HepG2 (cell line): ENCODE results near the gene EPS8. TPM values are rescaled to one million over a fixed set of nuclear protein-coding genes. Genes with fewer than 3 reads are reported as not detected.

ENCODE experiments used
- ATAC-seq: fragments of 200-7000 bp; cut with Tn5 transposase; 3 replicates; pipeline ENCODE4 v1.9.1; 2020; ENCODE audit warnings: mild to moderate bottlenecking, moderate library complexity
- BruUV-seq: library from RNA; stranded (reverse); fragments of 400-500 nt; replicated peaks from 2 replicates; lab custom pipeline; 2021; lab: Mats Ljungman, UMichigan
- CTCF ChIA-PET: fragments of 300-600 bp; formaldehyde crosslinking; extraction: SDS; loops from one replicate; lab custom pipeline; 2021; ENCODE audit warnings: low total read pairs, inconsistent platforms, low intra/inter-chr PET ratio; lab: Yijun Ruan, JAX
- POLR2A ChIA-PET: fragments of 350-600 bp; sonication (Branson Sonifier 250); formaldehyde crosslinking; loops from one replicate; lab custom pipeline; 2020; ENCODE audit warnings: antibody characterized with exemption, inconsistent platforms; lab: Yijun Ruan, JAX
- DNase-seq: peaks from one replicate; pipeline ENCODE4 v3.0.0-alpha.2; 2015; ENCODE audit warnings: low spot score
- FAIRE-seq: peaks from 3 replicates; lab custom pipeline; 2011; peaks lifted over from hg19 to GRCh38; lab: Jason Lieb, UNC
- H2AFZ ChIP-seq: one replicate; pipeline ENCODE4 v1.6.1; 2011; ENCODE audit warnings: low read length, inconsistent platforms
- H3K27ac ChIP-seq: fragments of 300-600 bp; 3 replicates; pipeline ENCODE4 v1.8.0; 2011; ENCODE audit warnings: mixed run types, mild to moderate bottlenecking, mixed read lengths, low read length, inconsistent platforms; ENCODE audit not compliant: insufficient read depth; ENCODE audit errors: extremely low read length
- H3K27me3 ChIP-seq, 2 experiments: fragments of 200-600 bp in 1 of 2; 2 replicates in 1 of 2; 3 replicates in 1 of 2; pipeline versions ENCODE4 v1.6.0 to v1.8.0; 2011; ENCODE audit warnings: low read length in 2 of 2, mild to moderate bottlenecking in 2 of 2, moderate library complexity in 2 of 2, inconsistent platforms in 1 of 2; ENCODE audit not compliant: insufficient read depth in 2 of 2, control insufficient read depth in 1 of 2
- H3K36me3 ChIP-seq, 2 experiments: fragments of 200-600 bp in 1 of 2; replicated peaks in 1 of 2; 2 replicates in 1 of 2; 3 replicates in 1 of 2; pipeline versions ENCODE4 v1.5.1 to v1.8.0; 2011; ENCODE audit warnings: low read length in 2 of 2, inconsistent platforms in 1 of 2; ENCODE audit not compliant: insufficient read depth in 2 of 2, control insufficient read depth in 1 of 2
- H3K4me1 ChIP-seq: 2 replicates; pipeline ENCODE4 v1.5.1; 2012; ENCODE audit warnings: low read length, inconsistent platforms; ENCODE audit not compliant: insufficient read depth
- H3K4me2 ChIP-seq: 2 replicates; pipeline ENCODE4 v1.6.0; 2011; ENCODE audit warnings: low read depth, low read length, inconsistent platforms
- H3K4me3 ChIP-seq, 3 experiments: fragments of 200-600 bp in 1 of 3; sonication (generic), shearing (Covaris generic) in 1 of 3; replicated peaks in 1 of 3; 2 replicates each; pipeline ENCODE4 v1.5.1; 2011 to 2016; ENCODE audit warnings: low read length in 3 of 3, inconsistent platforms in 2 of 3, low read depth in 2 of 3, mild to moderate bottlenecking in 2 of 3, control low read depth in 1 of 3, mixed read lengths in 1 of 3; ENCODE audit not compliant: insufficient read depth in 1 of 3
- H3K79me2 ChIP-seq: one replicate; pipeline ENCODE4 v1.6.1; 2011; ENCODE audit warnings: low read length, inconsistent platforms; ENCODE audit not compliant: insufficient read depth
- H3K9ac ChIP-seq: 2 replicates; pipeline ENCODE4 v1.6.0; 2011; ENCODE audit warnings: mild to moderate bottlenecking, low read depth, low read length, inconsistent platforms; ENCODE audit not compliant: insufficient read depth
- H3K9me3 ChIP-seq: 2 replicates; pipeline ENCODE4 v1.5.1; 2012; ENCODE audit warnings: mild to moderate bottlenecking, low read length
- H4K20me1 ChIP-seq: 2 replicates; pipeline ENCODE4 v1.6.0; 2011; ENCODE audit warnings: inconsistent platforms, mild to moderate bottlenecking, low read length, moderate library complexity; ENCODE audit not compliant: insufficient read depth
- CENPX ChIP-seq: sonication (generic); formaldehyde crosslinking; IDR thresholded peaks from 2 replicates; pipeline ENCODE4 v1.9.0; 2021; ENCODE audit warnings: mild to moderate bottlenecking, missing genetic modification reagents, moderate library complexity
- HNRNPH1 ChIP-seq: fragments of 200-400 bp; formaldehyde crosslinking; optimal IDR thresholded peaks from 2 replicates; pipeline ENCODE3; 2017; ENCODE audit warnings: mild to moderate bottlenecking, low read depth, low read length
- SAFB2 ChIP-seq: sonication (generic); formaldehyde crosslinking; IDR thresholded peaks from 2 replicates; pipeline ENCODE4 v1.5.1; 2020; ENCODE audit warnings: missing genetic modification reagents, low read depth, mild to moderate bottlenecking, borderline replicate concordance
- STAT5B ChIP-seq: sonication (generic); formaldehyde crosslinking; IDR thresholded peaks from 2 replicates; pipeline ENCODE4 v1.4.0; 2020; ENCODE audit warnings: missing genetic modification reagents
- SUZ12 ChIP-seq: fragments of 150-350 bp; IDR thresholded peaks from 2 replicates; pipeline ENCODE4 v1.6.1; 2014; ENCODE audit warnings: low read depth, low read length
- ZNF547 ChIP-seq: sonication (generic); formaldehyde crosslinking; IDR thresholded peaks from 2 replicates; pipeline ENCODE4 v1.5.1; 2020; ENCODE audit warnings: mild to moderate bottlenecking, missing genetic modification reagents
- WGBS: methylation state at CpG from one replicate; pipeline ENCODE4 v1.1.6; 2017; ENCODE audit warnings: low lambda C conversion rate; 5-methylcytosine and 5-hydroxymethylcytosine counted together
- in situ Hi-C: cut with HindIII; loops from 2 replicates; pipeline ENCODE4 v1.10.0; 2017; ENCODE audit warnings: low pct_unique_long_range_greater_than_20kb; ENCODE audit not compliant: extremely low pct_ligation_motif_present
- intact Hi-C: fragments of 100-400 bp; cut with micrococcal nuclease; formaldehyde crosslinking; loops from one replicate; pipeline ENCODE4 v1.10.0; 2022; ENCODE audit not compliant: unreplicated experiment
- polyA plus RNA-seq, 8 experiments: library from polyadenylated mRNA; depleted of rRNA in 3 of 8; stranded (reverse) in 7 of 8; unstranded in 1 of 8; fragments of >200 nt; fragmentation: Illumina TruSeq in 4 of 8; extraction: Trizol in 4 of 8; gene quantifications; 2 replicates each; pipeline versions ENCODE4 v1.2.1 to v1.2.3, GENCODE V29; 2011 to 2016; ENCODE audit warnings: low read depth in 4 of 8, missing spikeins in 1 of 8, mixed read lengths in 1 of 8; ENCODE audit not compliant: insufficient read depth in 1 of 8
- total RNA-seq, 5 experiments: library from RNA; depleted of rRNA; stranded (reverse); fragments of >200 nt; fragmentation: Illumina TruSeq; extraction: Trizol; gene quantifications; 2 replicates each; pipeline ENCODE4 v1.2.3, GENCODE V29; 2016; ENCODE audit warnings: low read depth in 1 of 5
- TF ChIP-seq, protein P1 (sequence below): sonication (generic); formaldehyde crosslinking; IDR thresholded peaks from 2 replicates; pipeline ENCODE4 v1.4.0; 2020; ENCODE audit warnings: mild to moderate bottlenecking, missing genetic modification reagents
- TF ChIP-seq, protein P2 (sequence below): IDR thresholded peaks from 2 replicates; pipeline ENCODE4 v1.6.1; 2018; ENCODE audit warnings: missing genetic modification reagents

Gene EPS8
- total and polyA plus RNA-seq, 2 of the 13 experiments (the other 11 are each of a cell fraction or from before 2014, with no cell fraction given): 37.1 to 43.4 TPM

DNA sequence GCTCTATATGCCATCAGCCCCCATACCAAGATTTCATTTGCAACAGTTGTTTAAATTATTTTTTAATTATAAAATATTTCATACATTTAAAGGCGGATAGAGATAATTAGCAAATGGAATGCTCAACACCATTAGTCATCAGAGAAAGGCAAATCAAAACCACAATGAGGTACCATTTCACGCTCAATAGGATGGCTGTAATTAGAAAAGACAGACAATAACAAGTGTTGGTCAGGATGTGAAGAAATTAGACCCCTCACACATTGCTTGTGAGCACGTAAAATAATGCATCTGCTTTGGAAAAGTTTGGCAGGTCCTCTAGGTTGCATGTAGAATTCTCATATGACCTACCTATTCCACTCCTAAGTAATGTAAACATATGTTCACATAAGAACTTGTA lies 35.3 kb upstream of the EPS8 start:
- Histone ChIP-seq H3K9me3 (no peaks in the 10 kb centered on the region), H3K36me3 (no peaks in the 10 kb centered on the region), H3K27ac (no peak overlapping the region), H4K20me1 (no peaks in the 10 kb centered on the region), H3K4me1 (peaks cover 40% of the 10 kb centered on the region), H3K9ac (no peak overlapping the region), H3K4me3 (no peak overlapping the region), H3K27me3 (no peaks in the 10 kb centered on the region), H3K4me2 (no peak overlapping the region), H3K79me2 (no peaks in the 10 kb centered on the region), H2AFZ (no peak overlapping the region)
- intact Hi-C loops: no loop called here
- TF ChIP-seq, protein P1, sequence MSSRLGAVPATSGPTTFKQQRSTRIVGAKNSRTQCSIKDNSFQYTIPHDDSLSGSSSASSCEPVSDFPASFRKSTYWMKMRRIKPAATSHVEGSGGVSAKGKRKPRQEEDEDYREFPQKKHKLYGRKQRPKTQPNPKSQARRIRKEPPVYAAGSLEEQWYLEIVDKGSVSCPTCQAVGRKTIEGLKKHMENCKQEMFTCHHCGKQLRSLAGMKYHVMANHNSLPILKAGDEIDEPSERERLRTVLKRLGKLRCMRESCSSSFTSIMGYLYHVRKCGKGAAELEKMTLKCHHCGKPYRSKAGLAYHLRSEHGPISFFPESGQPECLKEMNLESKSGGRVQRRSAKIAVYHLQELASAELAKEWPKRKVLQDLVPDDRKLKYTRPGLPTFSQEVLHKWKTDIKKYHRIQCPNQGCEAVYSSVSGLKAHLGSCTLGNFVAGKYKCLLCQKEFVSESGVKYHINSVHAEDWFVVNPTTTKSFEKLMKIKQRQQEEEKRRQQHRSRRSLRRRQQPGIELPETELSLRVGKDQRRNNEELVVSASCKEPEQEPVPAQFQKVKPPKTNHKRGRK (CRISPR knock-in tag): no peak
- TF ChIP-seq STAT5B (no peak), SAFB2 (CRISPR knock-in tag) (no peak), ZNF547 (no peak), HNRNPH1 (no peak), SUZ12 (no peak), CENPX (CRISPR knock-in tag) (no peak)
- TF ChIP-seq, protein P2, sequence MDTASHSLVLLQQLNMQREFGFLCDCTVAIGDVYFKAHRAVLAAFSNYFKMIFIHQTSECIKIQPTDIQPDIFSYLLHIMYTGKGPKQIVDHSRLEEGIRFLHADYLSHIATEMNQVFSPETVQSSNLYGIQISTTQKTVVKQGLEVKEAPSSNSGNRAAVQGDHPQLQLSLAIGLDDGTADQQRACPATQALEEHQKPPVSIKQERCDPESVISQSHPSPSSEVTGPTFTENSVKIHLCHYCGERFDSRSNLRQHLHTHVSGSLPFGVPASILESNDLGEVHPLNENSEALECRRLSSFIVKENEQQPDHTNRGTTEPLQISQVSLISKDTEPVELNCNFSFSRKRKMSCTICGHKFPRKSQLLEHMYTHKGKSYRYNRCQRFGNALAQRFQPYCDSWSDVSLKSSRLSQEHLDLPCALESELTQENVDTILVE: no peak
- no TSS peak for BruUV-seq
- CTCF ChIA-PET: no interaction called here
- in situ Hi-C loops: no loop called here
- DNase-seq: no peak
- no peak for FAIRE-seq
- ATAC-seq: no peak
- 97% methylated on average over 3 of the region's 3 CpGs for WGBS
- POLR2A ChIA-PET: no interaction called here
